Activated T-cell treated with anti-CD3 and anti-CD28 coated beads for 24 hours (primary cell): ENCODE data around the gene HOXA7.

ENCODE experiments used
- DNase-seq: peaks from one replicate; pipeline ENCODE4 v3.0.0-alpha.2; 2020; ENCODE audit warnings: low read depth

The HOXA7 gene

DNA sequence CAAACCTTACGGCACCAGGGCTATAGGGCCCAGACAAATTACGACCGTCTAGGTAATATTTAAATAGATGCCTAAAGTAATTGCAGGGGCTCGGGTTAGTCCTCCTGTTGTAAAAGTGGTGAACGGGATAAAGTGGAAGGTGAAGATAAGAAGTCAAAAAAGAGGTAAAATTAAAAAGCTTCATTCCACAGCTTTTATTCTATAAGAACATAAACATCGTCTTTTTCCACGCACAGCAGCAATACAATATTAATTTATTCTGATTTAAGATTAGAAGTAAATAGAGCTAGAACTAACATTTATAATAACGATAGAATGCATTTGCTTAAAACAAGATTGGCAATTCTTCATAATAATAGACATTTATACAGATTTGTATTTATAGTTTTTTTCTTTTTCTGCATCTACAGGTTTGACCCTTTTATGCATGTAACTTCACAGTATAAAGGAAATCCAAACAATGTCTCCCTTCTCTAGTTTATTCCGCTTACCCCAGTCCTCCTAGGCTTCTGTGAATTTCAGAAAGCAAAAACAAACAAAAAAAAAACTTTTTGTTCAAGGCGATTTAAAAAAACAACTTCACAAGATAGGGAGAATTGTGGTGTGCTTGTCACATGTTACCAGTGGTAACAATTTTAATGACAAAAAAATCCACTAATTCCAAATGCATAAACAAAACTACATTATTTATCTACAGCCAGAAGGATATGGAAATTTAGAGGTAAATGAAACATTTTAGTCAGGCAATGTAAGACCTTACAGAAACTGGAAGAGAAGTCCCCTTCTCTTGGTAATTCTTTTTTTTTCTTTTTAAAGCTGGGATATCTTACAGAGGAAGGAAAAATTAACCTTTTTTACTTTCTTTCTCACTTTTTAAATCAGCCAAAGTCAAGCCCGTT, 14.2 kb upstream of the HOXA7 start:
- DNase-seq, result no peak

GRCh38 chr7:27169658-27170425, 13.4 kb upstream of the HOXA7 start:
- no peak for DNase-seq

GRCh38 chr7:27168265-27168947, 11.9 kb upstream of the HOXA7 start:
- DNase-seq, result no peak

- DNase-seq, result no peak
These were observed 11.4 kb upstream of the HOXA7 start for GRCh38 chr7:27167916-27168264.

GRCh38 chr7:27166531-27167505, 10.3 kb upstream of the HOXA7 start:
- no peak for DNase-seq

GRCh38 chr7:27165996-27166530, 9.6 kb upstream of the HOXA7 start:
- no peak for DNase-seq

DNA sequence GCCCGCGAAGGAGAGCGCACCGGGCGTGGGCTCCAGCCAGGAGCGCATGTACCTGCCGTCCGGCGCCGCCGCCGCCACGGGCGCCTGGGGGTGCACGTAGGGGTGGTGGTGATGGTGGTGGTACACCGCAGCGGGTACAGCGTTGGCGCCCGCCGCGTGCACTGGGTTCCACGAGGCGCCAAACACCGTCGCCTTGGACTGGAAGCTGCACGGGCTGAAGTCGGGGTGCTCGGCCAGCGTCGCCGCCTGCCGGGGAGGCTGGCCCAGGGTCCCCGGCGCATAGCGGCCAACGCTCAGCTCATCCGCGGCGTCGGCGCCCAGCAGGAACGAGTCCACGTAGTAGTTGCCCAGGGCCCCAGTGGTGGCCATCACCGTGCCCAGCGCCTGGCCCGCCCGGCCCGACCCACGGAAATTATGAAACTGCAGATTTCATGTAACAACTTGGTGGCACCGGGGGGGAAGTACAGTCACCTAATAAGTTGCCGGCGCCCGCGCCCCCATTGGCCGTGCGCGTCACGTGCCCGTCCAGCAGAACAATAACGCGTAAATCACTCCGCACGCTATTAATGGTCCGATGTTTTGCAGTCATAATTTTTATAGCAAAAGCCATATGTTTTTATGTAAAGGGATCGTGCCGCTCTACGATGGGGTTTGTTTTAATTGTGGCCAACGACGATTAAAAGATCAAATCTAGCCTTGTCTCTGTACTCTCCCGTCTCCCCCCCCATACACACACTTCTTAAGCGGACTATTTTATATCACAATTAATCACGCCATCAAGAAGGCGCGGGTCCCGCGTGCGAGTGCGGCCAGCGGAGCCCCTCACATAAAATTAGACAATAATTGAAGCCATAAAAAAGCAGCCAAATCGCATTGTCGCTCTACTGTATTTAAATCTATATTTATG, 8.9 kb upstream of the HOXA7 start, which contains the start of gene HOXA9:
HOXA9 (minus strand) TSS at position 449 of the 907 bp plus-strand sequence; CDS start at position 369, 80 bp downstream.
- no peak for DNase-seq

- no peak for DNase-seq
These were observed 8.1 kb upstream of the HOXA7 start for GRCh38 chr7:27164367-27165088.

- DNase-seq, result no peak
These were observed 7.5 kb upstream of the HOXA7 start for GRCh38 chr7:27164045-27164366.

DNA sequence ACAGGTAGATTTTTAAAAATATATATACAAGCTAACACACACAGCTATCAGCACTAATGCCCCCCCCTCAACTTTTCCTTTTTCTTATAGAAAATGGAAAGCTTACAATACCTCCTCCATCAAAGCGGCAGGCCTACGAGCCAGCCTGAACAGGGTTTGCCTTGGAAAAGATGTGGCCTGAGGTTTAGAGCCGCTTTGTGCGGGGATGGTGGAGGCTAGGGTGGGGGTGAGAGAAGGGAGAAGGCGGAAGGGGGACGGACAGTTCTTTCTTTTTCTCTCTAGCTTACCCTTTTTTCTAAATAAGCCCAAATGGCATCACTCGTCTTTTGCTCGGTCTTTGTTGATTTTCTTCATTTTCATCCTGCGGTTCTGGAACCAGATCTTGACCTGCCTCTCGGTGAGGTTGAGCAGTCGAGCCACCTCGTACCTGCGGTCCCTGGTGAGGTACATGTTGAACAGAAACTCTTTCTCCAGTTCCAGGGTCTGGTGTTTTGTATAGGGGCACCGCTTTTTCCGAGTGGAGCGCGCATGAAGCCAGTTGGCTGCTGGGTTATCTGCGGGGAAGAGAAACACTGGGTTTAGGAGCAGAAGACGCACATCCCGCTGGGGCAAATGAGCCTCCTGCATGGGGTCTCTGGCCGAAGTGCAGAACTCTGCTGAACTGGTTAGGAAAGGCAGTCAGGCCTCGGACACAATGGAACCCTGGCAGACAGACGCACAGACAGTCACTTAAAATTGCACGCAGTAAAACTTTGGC, 7.0 kb upstream of the HOXA7 start:
- no peak for DNase-seq

DNA sequence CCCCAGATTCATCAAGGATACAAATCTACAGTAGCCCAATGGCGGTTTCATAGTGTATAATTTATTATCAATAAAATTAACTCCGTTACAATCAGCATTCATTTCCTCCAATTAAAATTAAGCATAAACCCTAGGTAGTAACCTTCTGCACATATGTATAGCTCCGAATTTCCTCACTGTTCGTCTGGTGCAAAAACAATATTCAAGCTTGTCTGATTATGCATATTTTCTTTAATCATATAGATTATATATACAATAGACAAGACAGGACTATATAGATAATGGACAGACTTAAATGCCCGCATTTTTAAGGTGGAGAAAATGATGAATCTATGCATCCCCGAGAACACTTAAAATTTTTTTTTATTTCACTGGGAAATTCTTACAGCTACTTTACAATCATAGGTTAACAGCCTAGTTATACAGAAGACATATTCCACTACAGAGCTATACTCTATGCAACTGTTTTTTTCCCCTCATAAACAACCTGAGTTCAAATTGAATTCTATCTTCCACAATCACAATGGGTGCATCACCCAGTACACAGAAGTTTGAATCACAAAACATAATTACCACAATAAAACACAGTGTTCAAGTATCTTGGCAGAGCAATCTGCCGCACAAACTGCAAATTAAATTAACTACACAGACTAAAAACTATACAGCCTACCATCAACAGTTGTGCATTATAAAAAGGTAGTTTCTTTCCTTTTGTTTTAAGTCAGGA, 6.2 kb upstream of the HOXA7 start:
- DNase-seq, result no peak

DNA sequence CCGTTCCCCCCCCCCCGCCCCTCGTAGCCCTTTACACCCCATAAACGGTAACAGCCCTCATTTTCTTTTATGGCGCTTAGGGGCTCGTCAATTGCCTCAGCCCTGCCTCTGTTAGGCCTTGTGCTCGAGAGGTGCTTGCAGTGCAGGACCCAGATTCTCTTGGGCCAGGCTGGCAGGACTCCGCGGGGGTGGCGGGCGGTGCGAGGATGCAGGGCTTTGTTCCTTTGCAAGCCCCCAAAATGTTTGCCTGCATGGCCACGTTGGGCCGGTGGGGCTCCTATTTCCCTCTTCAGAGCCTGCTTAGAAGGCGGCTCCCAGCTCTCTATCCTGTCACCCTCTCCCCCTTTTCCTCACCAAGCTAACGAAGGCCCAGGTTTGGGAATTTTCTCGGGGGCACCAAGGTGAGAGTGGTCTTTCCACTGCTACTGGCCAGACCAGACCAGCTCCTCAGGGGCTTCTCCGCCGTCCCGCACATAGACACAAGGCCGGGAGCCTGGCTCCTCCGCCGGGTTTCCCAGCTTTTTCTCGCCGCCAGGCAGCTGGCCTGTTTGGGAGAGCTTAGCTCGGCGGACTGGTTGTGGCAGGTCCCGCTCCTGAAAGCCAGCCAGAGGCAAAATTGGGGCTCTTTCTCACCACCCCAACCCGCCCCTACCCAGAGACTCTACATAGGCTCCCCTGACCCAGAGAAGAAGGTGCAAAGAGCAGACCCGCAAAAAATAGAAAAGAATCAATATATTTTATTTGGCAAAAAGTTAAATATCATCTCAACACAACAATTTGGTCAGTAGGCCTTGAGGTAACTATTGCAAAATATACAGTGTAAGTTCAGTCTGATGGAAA, 5.5 kb upstream of the HOXA7 start:
- DNase-seq, result no peak

DNA sequence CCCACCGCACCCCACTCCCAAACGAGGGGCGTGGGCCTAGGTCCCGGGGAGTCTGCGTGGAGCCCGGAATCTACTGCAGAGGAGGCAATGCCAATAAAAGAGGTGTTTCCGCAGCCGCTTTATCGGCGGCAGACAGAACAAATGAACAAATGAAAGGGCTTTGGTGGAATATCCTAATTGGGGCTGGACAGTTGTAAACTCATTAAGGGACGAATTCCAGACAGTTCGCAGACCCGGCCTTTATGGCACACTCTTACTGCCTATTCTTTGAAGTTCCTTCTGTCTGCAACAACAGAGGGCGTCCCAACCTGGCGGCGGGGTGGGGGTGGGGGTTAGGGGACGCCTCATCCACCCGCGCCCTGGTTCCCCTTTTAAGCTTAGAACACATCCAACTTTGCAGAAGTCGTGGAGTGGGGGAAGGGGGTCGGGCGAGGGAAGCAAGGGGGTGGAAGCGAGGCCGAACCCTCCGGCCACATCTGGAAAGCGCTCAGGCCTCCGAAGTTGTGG, 4.8 kb upstream of the HOXA7 start:
- no peak for DNase-seq

DNA sequence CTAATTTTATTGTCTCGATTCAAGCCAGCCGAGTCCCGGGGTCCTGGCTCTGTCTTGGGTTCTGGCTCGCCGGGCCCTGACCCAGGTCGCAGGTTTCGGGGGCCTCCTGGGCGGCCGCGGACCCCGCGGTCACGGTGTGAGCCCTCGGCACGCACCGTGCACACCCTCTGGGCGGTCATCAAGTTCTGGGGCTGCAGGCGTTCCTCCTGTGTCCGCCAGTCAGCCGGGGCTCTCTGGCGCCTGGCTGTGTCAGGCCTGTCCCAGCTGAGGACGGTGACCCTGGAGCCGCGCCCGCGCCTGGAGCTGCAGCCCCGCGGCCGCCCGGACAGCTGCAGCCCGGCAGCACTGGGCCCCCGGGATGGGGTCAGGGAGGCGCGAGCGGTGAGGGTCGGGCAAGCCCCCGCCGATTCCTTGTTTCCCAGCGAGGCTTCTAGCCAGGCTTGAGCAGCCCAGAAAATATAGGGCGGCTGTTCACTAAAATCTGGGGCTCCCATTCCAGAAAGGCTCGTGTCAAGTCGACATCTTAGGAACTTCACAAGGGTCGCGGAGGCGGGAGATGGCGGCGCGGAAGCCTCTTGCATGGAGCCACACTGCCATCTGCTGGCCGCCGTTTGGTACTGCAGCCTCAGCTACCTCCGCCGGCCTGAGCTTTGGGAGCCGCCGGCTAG, 4.2 kb upstream of the HOXA7 start:
- peak; percentile 80 for DNase-seq

DNA sequence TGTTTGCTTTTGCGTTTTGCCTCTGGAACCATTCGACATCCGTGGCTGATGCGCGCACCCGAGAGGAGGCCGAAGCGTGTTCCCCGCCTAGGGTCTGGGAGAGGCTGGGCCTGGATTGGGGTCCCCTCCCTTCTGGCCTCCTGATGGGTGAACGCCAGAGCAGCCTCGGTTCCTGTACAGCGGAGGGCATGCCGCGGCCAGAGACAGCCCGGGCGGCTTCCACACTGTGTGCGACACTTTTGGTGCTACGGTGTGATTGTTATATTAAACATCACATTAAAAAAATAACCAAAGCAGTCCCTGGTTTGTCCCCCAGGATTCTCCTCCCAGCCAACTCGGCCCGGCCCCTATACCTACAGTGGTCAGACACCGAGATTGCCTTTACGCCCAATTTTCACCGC, 3.7 kb upstream of the HOXA7 start:
- no peak for DNase-seq
